Neural progenitor cell (in vitro differentiated cells): ENCODE data around the gene CELA3B. TPM values are rescaled to one million over a fixed set of nuclear protein-coding genes. Genes with fewer than 3 reads are reported as not detected.
"Not testable (repeated sequence)": the region's sequence is repeated elsewhere in the genome, so short reads cannot be mapped to it uniquely, and the experiment has no call there.

ENCODE experiments used
- DNase-seq: peaks from one replicate; pipeline ENCODE4 v3.0.0-alpha.2; 2016; ENCODE audit warnings: low spot score
- H2AFZ ChIP-seq: fragments of 200-600 bp; sonication (generic); replicated peaks from 2 replicates; pipeline ENCODE4 v1.6.1; 2016; ENCODE audit warnings: antibody characterized with exemption
- H3F3A ChIP-seq: fragments of 200-600 bp; sonication (generic); 2 replicates; pipeline ENCODE4 v1.6.1; 2016; ENCODE audit warnings: antibody characterized with exemption, low read depth
- H3K27ac ChIP-seq: fragments of 200-600 bp; sonication (generic); 2 replicates; pipeline ENCODE4 v1.5.1; 2016; ENCODE audit warnings: mild to moderate bottlenecking
- H3K27me3 ChIP-seq: fragments of 200-600 bp; sonication (generic); 2 replicates; pipeline ENCODE4 v1.6.1; 2016; ENCODE audit warnings: mild to moderate bottlenecking, moderate library complexity
- H3K36me3 ChIP-seq: fragments of 200-600 bp; sonication (generic); 2 replicates; pipeline ENCODE4 v1.5.1; 2016
- H3K4me1 ChIP-seq: fragments of 200-600 bp; sonication (generic); 2 replicates; pipeline ENCODE4 v1.6.1; 2016; ENCODE audit warnings: mixed run types
- H3K4me2 ChIP-seq: fragments of 200-600 bp; sonication (generic); 2 replicates; pipeline ENCODE4 v1.6.1; 2016
- H3K4me3 ChIP-seq: fragments of 200-600 bp; sonication (generic); 2 replicates; pipeline ENCODE4 v1.5.1; 2016
- H3K79me2 ChIP-seq: fragments of 200-600 bp; sonication (generic); 2 replicates; pipeline ENCODE4 v1.6.1; 2016; ENCODE audit warnings: low read depth
- H3K9ac ChIP-seq: fragments of 200-600 bp; sonication (generic); 2 replicates; pipeline ENCODE4 v1.6.1; 2016
- H3K9me3 ChIP-seq: fragments of 200-600 bp; sonication (generic); 2 replicates; pipeline ENCODE4 v1.5.1; 2016; ENCODE audit warnings: low read depth
- H4K20me1 ChIP-seq: fragments of 200-600 bp; sonication (generic); 2 replicates; pipeline ENCODE4 v1.6.1; 2016; ENCODE audit warnings: low read depth
- H3K27ac Mint-ChIP-seq: 3 replicates; pipeline ENCODE4 v1.8.0; 2021; ENCODE audit warnings: mixed read lengths
- H3K27me3 Mint-ChIP-seq: 2 replicates; pipeline ENCODE4 v1.8.0; 2022; ENCODE audit warnings: low read depth, mild to moderate bottlenecking, inconsistent platforms, moderate library complexity, mixed read lengths; ENCODE audit not compliant: insufficient read depth
- H3K36me3 Mint-ChIP-seq: 3 replicates; pipeline ENCODE4 v1.8.0; 2021; ENCODE audit warnings: mixed read lengths
- H3K4me1 Mint-ChIP-seq: 3 replicates; pipeline ENCODE4 v1.8.0; 2021; ENCODE audit warnings: mixed read lengths
- H3K4me3 Mint-ChIP-seq: 3 replicates; pipeline ENCODE4 v1.8.0; 2021; ENCODE audit warnings: mild to moderate bottlenecking, moderate library complexity, mixed read lengths
- H3K9me3 Mint-ChIP-seq: 3 replicates; pipeline ENCODE4 v1.8.0; 2020; ENCODE audit warnings: mixed read lengths
- CTCF ChIP-seq: fragments of 200-600 bp; sonication (generic); IDR thresholded peaks from 2 replicates; pipeline ENCODE4 v1.5.1; 2017; ENCODE audit warnings: antibody characterized with exemption, mild to moderate bottlenecking
- EZH2 ChIP-seq: fragments of 200-600 bp; sonication (generic); IDR thresholded peaks from 2 replicates; pipeline ENCODE4 v1.6.1; 2017; ENCODE audit warnings: antibody characterized with exemption, mild to moderate bottlenecking, moderate library complexity
- EZH2phosphoT487 ChIP-seq: fragments of 200-600 bp; sonication (generic); IDR thresholded peaks from 2 replicates; pipeline ENCODE4 v1.6.1; 2017; ENCODE audit warnings: antibody characterized with exemption
- total RNA-seq: library from RNA; depleted of rRNA; stranded (reverse); fragments of >200 nt; gene quantifications from 2 replicates; pipeline ENCODE4 v1.2.3, GENCODE V29; 2015; ENCODE audit warnings: low replicate concordance

Gene CELA3B
- total RNA-seq, 1 donor from 2014 or later = not detected

GRCh38 chr1:21999645-22000044 is 22.8 kb downstream of the CELA3B start:
- not testable (repeated sequence) for H3K4me1 Mint-ChIP-seq, H3K4me3 Mint-ChIP-seq, H3K27me3 ChIP-seq, H3K27ac ChIP-seq, H3K4me3 ChIP-seq, H3K36me3 ChIP-seq, H3K79me2 ChIP-seq, H3K4me2 ChIP-seq, H3K9me3 Mint-ChIP-seq, DNase-seq, H3K27ac Mint-ChIP-seq, H3K9me3 ChIP-seq, H2AFZ ChIP-seq, H4K20me1 ChIP-seq, H3K9ac ChIP-seq, H3K27me3 Mint-ChIP-seq, H3K36me3 Mint-ChIP-seq, H3K4me1 ChIP-seq, H3F3A ChIP-seq

- no peak within 1 kb of the TSS for H3K4me2 ChIP-seq
- no peaks in the 10 kb centered on the region for H3K79me2 ChIP-seq
- Mint-ChIP-seq H3K4me1 (no peaks in the 10 kb centered on the region), H3K4me3 (no peak within 1 kb of the TSS), H3K9me3 (no peaks in the 10 kb centered on the region), H3K36me3 (no peaks in the 10 kb centered on the region), H3K27me3 (peaks cover 6% of the 10 kb centered on the region), H3K27ac (no peak within 1 kb of the TSS)
- no peak within 1 kb of the TSS for H3K9ac ChIP-seq
- no peaks in the 10 kb centered on the region for H3K9me3 ChIP-seq
- H3F3A ChIP-seq = no peaks in the 10 kb centered on the region
- H3K4me3 ChIP-seq = no peak within 1 kb of the TSS
- no peaks in the 10 kb centered on the region for H3K27me3 ChIP-seq
- no peak within 1 kb of the TSS for H3K27ac ChIP-seq
- TF ChIP-seq EZH2 (no peak), CTCF (no peak), EZH2phosphoT487 (no peak)
- no peaks in the 10 kb centered on the region for H3K4me1 ChIP-seq
- no peaks in the 10 kb centered on the region for H4K20me1 ChIP-seq
- no peak within 1 kb of the TSS for H2AFZ ChIP-seq
- no peaks in the 10 kb centered on the region for H3K36me3 ChIP-seq
- DNase-seq = no peak
Observed at GRCh38 chr1:22001409-22001808, 24.6 kb downstream of the CELA3B start, which contains the start of gene CELA3A. Gene CELA3A (plus strand): TSS chr1:22001657. CDS start chr1:22001675, 18 bp downstream.

GRCh38 chr1:22002461-22002860 is 25.6 kb downstream of the CELA3B start:
- not testable (repeated sequence) for H3K79me2 ChIP-seq, H3K9ac ChIP-seq, DNase-seq, H3K27ac ChIP-seq, H3F3A ChIP-seq, H3K4me1 ChIP-seq, H3K27me3 ChIP-seq, H3K36me3 Mint-ChIP-seq, H4K20me1 ChIP-seq, H3K36me3 ChIP-seq, H3K4me1 Mint-ChIP-seq, H3K4me2 ChIP-seq, H3K27me3 Mint-ChIP-seq, H2AFZ ChIP-seq, H3K4me3 Mint-ChIP-seq, H3K27ac Mint-ChIP-seq, H3K9me3 ChIP-seq, H3K9me3 Mint-ChIP-seq, H3K4me3 ChIP-seq

- H3K4me3 ChIP-seq, H2AFZ ChIP-seq, H3K36me3 ChIP-seq, H3K9me3 ChIP-seq, H3K27me3 Mint-ChIP-seq, H3F3A ChIP-seq, H3K27ac ChIP-seq, H3K9me3 Mint-ChIP-seq, H3K4me1 Mint-ChIP-seq, H3K27me3 ChIP-seq, H3K79me2 ChIP-seq, H3K9ac ChIP-seq, H4K20me1 ChIP-seq, H3K4me3 Mint-ChIP-seq, H3K4me1 ChIP-seq, DNase-seq, H3K27ac Mint-ChIP-seq, H3K36me3 Mint-ChIP-seq, H3K4me2 ChIP-seq: not testable (repeated sequence)
Observed at GRCh38 chr1:22002875-22003274, 26.1 kb downstream of the CELA3B start.

GRCh38 chr1:22003959-22004358 is 27.1 kb downstream of the CELA3B start:
- not testable (repeated sequence) for H3F3A ChIP-seq, H2AFZ ChIP-seq, H3K4me1 Mint-ChIP-seq, H3K4me1 ChIP-seq, H3K27me3 ChIP-seq, H3K4me2 ChIP-seq, H3K4me3 Mint-ChIP-seq, H3K27ac ChIP-seq, H3K9ac ChIP-seq, H3K9me3 Mint-ChIP-seq, H3K4me3 ChIP-seq, H3K36me3 Mint-ChIP-seq, H3K36me3 ChIP-seq, H4K20me1 ChIP-seq, H3K79me2 ChIP-seq, H3K9me3 ChIP-seq, DNase-seq, H3K27ac Mint-ChIP-seq
- H3K27me3 Mint-ChIP-seq = peaks cover 10% of the 10 kb centered on the region
